Uterus (tissue), 2 donors: ENCODE results near the gene CD40.

Source experiments
- CTCF ChIP-seq, 4 experiments: fragments of 200-600 bp in 2 of 4; fragments of 450-650 bp in 2 of 4; sonication (generic) in 2 of 4; IDR thresholded peaks; one replicate each; pipeline ENCODE4 v1.5.1; 2016 to 2019; ENCODE audit warnings: antibody characterized with exemption in 4 of 4, mild to moderate bottlenecking in 2 of 4, moderate library complexity in 1 of 4
- POLR2A ChIP-seq, 2 donors: fragments of 450-650 bp; IDR thresholded peaks; one replicate each; pipeline ENCODE4 v1.6.1; 2016; ENCODE audit warnings: antibody characterized with exemption in 2 of 2, mild to moderate bottlenecking in 1 of 2, moderate library complexity in 1 of 2

- TF ChIP-seq POLR2A (IDR thresholded peaks at IDR 0.05): no peak
- no peak for TF ChIP-seq CTCF (IDR thresholded peaks at IDR 0.05)
These were observed 40.3 kb upstream of the CD40 start for GRCh38 chr20:46077642-46078305.
